ENCODE results near the gene COA1.

The COA1 gene

DNA sequence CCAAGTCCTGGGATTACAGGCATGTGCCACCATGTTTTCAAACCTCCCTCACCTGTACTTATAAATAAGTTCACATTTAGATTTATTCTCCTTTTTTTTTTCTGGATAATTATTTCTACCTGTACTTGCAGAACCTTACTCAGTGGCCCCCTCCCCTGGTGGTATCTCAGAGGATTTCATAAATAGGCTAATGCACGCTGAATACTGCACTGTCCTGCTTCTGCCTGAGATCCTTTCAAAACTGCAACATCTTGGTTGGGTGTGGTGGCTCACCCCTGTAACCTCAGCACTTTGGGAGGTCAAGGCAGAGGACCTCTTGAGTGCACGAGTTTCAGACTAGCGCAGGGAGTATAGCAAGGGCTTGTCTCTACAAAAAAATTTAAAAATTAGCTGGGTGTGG lies 24.5 kb upstream of the COA1 start:
- Histone ChIP-seq H3K4me3 (ENCODE audit: severe bottlenecking) (no peak overlapping the region), H3K9me3 (ENCODE audit: severe bottlenecking) (no peaks in the 10 kb centered on the region), H3K36me3 (ENCODE audit: low read depth) (no peaks in the 10 kb centered on the region), H3K27me3 (ENCODE audit: insufficient read depth, poor library complexity, severe bottlenecking) (no peaks in the 10 kb centered on the region), H3K27ac (ENCODE audit: poor library complexity, severe bottlenecking) (no peak overlapping the region), H3K4me1 (ENCODE audit: insufficient read depth, poor library complexity, severe bottlenecking) (peaks cover 4% of the 10 kb centered on the region)
- TF ChIP-seq CTCF (IDR thresholded peaks at IDR 0.05; ENCODE audit: poor library complexity, severe bottlenecking), result no peak
- ATAC-seq (ENCODE audit: low read depth), result no peak
- no peak for DNase-seq (ENCODE audit: low spot score)

GRCh38 chr7:43753271-43753810 lies 24.0 kb upstream of the COA1 start:
- DNase-seq (ENCODE audit: low spot score) (no peak), ATAC-seq (ENCODE audit: low read depth) (no peak)
- H3K4me1 ChIP-seq (ENCODE audit: insufficient read depth, poor library complexity, severe bottlenecking), result peaks cover 4% of the 10 kb centered on the region
- H3K27ac ChIP-seq (ENCODE audit: poor library complexity, severe bottlenecking), result no peak overlapping the region
- no peak for TF ChIP-seq CTCF (IDR thresholded peaks at IDR 0.05; ENCODE audit: poor library complexity, severe bottlenecking)
- H3K4me3 ChIP-seq (ENCODE audit: severe bottlenecking), result no peak overlapping the region
- no peaks in the 10 kb centered on the region for H3K36me3 ChIP-seq (ENCODE audit: low read depth)
- H3K9me3 ChIP-seq (ENCODE audit: severe bottlenecking), result no peaks in the 10 kb centered on the region
- no peaks in the 10 kb centered on the region for H3K27me3 ChIP-seq (ENCODE audit: insufficient read depth, poor library complexity, severe bottlenecking)

- no peak overlapping the region for H3K27ac ChIP-seq (ENCODE audit: poor library complexity, severe bottlenecking)
- TF ChIP-seq CTCF (IDR thresholded peaks at IDR 0.05; ENCODE audit: poor library complexity, severe bottlenecking), result no peak
Observed at GRCh38 chr7:43752411-43752810, 23.1 kb upstream of the COA1 start.

GRCh38 chr7:43750016-43750887 lies 20.9 kb upstream of the COA1 start:
- Histone ChIP-seq H3K9me3 (ENCODE audit: severe bottlenecking) (no peaks in the 10 kb centered on the region), H3K36me3 (ENCODE audit: low read depth) (no peaks in the 10 kb centered on the region), H3K4me1 (ENCODE audit: insufficient read depth, poor library complexity, severe bottlenecking) (peaks cover 4% of the 10 kb centered on the region), H3K27ac (ENCODE audit: poor library complexity, severe bottlenecking) (no peak overlapping the region), H3K27me3 (ENCODE audit: insufficient read depth, poor library complexity, severe bottlenecking) (no peaks in the 10 kb centered on the region), H3K4me3 (ENCODE audit: severe bottlenecking) (no peak overlapping the region)
- DNase-seq (ENCODE audit: low spot score) (no peak), ATAC-seq (ENCODE audit: low read depth) (no peak)
- TF ChIP-seq CTCF (IDR thresholded peaks at IDR 0.05; ENCODE audit: poor library complexity, severe bottlenecking), result no peak

More at GRCh38 chr7:43752411-43752810, 23.1 kb upstream of the COA1 start:
- Histone ChIP-seq H3K4me1 (ENCODE audit: insufficient read depth, poor library complexity, severe bottlenecking) (peaks cover 4% of the 10 kb centered on the region), H3K4me3 (ENCODE audit: severe bottlenecking) (no peak overlapping the region), H3K9me3 (ENCODE audit: severe bottlenecking) (no peaks in the 10 kb centered on the region), H3K27me3 (ENCODE audit: insufficient read depth, poor library complexity, severe bottlenecking) (no peaks in the 10 kb centered on the region), H3K36me3 (ENCODE audit: low read depth) (no peaks in the 10 kb centered on the region)
- no peak for ATAC-seq (ENCODE audit: low read depth)
- DNase-seq (ENCODE audit: low spot score), result no peak
